Right forelimb (tissue), 1 donor: Measurements from ENCODE around the gene CDK2AP2.
A peak's percentile ranks its signal among the peaks of the same experiment; 100 is the strongest.
"Not testable (repeated sequence)": the region's sequence is repeated elsewhere in the genome, so short reads cannot be mapped to it uniquely, and the experiment has no call there.

Experiments used
- DNase-seq: peaks from one replicate; pipeline ENCODE4 v3.0.0-alpha.2; 2018

Gene CDK2AP2, protein sequence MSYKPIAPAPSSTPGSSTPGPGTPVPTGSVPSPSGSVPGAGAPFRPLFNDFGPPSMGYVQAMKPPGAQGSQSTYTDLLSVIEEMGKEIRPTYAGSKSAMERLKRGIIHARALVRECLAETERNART

DNA sequence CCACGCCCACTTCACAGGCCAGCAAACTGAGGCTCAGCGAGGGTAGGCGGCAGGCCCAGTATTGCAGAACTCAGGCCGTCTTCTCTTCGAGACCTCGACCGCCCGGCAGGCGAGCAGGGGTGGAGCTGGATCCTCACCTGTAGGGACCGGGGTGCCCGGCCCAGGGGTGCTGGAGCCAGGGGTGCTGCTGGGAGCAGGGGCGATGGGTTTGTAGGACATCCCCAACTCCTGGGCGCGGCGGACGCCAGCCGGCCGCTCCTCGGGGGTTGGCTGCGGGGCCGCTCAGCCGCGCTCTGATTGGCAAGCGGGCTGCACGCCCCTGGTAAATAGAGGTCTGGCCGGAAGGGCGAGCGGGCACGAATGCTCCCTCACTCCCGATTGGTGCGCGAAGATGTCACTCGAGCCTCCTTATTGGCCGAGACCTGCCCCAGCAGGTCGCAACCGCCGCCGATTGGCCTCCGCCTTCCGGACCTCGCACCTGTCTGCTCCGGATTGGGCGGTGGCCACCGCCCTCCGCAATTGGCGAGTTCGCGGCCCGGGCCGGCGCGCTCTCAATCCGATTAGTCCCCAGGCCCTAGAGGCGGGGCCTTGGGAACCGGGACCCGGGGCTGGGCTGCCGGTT, at the start of gene CDK2AP2:
TSS of gene CDK2AP2 (minus strand) at position 299 of the 622 bp plus-strand sequence. CDS start at position 219, 80 bp downstream.
- peak; percentile 95 for DNase-seq

DNA sequence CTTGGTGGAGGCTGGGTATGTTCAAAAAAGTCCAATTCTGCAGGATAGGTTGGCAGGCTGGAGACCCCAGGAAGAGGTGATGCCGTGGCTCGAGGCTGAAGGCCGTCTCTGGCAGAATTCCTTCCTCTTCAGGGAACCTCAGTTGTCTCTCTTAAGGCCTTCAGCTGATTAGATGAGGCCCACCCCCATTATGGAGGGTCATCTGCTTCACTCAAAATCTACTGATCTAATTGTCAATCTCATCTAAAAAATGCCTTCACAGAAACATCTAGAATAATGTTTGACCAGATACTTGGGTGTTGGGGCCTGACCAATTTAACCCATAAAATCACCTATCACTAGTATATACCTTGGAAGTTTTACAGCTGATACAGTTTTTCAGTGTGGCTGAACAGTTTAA, 48.3 kb upstream of the CDK2AP2 start:
- no peak for DNase-seq

DNA sequence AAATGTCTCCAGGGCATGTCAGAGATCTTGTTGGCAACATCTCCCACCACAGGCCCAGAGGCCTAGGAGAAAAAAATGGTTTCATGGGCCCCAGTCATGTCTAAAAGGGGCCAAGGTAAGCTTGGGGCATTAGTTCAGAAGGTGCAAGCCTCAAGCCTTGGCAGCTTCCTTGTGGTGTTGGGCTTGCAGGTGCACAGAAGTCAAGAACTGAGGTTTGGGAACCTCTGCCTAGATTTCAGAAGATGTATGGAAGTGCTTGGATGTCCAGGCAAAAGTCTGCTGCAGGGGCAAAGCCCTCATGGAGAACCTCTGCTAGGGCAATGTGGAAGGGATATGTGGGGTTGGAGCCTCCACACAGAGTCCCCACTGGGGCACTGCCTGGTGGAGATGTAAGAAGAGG, 43.7 kb upstream of the CDK2AP2 start:
- DNase-seq: not testable (repeated sequence)

DNA sequence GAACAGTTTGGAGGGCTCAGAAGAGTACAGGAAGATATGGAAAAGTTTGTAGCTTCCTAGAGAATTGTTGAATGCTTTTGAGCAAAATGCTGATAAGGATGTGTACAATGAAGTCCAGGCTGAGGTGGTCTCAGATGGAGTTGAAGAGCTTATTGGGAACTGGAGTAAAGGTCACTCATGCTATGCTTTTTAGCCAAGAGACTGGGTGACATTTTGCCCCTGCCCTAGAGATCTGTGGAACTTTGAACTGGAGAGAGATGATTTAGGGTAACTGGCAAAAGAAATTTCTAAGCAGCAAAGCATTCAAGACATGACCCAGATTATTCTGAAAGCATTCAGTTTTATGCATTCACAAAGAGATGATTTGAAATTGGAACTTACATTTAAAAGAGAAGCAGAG, 43.2 kb upstream of the CDK2AP2 start:
- DNase-seq: no peak

DNA sequence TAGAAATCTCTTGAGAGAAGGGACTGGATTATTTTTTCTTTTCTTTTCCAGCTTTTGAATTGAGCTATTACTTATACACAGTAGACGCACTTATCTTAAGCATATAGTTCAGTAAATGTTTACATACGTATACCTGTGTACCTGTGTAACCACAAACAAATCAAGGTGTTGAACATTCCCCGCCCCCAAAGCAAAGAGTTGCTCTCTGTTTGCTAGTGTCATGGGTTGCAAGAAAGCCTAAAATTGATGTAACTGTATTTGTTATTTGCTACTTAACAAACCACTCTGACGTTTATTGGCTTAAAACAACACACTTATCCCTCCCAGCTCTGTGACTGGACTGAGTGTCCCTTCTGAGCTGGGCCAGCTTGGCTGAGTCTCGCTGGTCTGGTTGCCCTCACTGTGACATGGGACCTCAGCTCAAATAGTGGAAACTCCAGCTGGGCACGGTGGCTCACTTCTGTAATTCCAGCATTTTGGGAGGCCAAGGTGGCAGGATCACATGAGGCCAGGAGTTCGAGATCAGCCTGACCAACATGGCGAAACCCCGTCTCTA, 40.7 kb upstream of the CDK2AP2 start:
- no peak for DNase-seq

DNA sequence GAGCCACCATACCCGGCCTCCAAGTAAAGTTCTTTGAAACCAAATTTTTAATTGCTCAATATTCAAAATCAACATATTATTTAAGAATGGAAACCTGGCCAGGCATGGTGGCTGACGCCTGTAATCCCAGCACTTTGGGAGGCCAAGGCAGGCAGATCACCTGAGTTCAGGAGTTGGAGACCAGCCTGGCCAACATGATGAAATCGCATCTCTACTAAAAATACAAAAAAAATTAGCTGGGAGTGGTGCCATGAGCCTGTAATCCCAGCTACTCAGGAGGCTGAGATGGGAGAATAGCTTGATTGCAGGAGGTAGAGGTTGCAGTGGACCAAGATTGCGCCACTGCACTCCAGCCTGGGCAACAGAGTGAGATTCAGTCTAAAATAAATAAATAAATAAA, 40.1 kb upstream of the CDK2AP2 start:
- DNase-seq: not testable (repeated sequence)

DNA sequence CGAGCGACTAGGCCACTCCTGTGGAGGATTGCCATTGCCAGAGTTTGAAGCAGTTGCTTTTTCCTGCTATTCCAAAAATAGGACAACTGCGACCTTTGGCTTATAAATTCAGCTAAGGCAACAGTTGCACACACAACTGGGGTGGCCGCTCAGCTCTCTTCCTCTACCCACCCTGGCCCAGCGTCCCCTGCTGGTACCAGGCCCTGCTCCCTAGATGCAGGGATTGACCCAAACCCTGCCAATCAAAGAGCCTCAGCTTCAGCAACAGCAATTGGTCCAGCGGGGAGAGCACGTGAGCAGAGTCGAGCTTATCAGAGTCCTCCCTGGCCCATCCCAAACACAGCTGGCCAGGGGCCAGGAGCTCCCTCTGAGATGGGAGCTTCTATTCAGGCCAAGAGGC, 37.3 kb upstream of the CDK2AP2 start:
- no peak for DNase-seq

DNA sequence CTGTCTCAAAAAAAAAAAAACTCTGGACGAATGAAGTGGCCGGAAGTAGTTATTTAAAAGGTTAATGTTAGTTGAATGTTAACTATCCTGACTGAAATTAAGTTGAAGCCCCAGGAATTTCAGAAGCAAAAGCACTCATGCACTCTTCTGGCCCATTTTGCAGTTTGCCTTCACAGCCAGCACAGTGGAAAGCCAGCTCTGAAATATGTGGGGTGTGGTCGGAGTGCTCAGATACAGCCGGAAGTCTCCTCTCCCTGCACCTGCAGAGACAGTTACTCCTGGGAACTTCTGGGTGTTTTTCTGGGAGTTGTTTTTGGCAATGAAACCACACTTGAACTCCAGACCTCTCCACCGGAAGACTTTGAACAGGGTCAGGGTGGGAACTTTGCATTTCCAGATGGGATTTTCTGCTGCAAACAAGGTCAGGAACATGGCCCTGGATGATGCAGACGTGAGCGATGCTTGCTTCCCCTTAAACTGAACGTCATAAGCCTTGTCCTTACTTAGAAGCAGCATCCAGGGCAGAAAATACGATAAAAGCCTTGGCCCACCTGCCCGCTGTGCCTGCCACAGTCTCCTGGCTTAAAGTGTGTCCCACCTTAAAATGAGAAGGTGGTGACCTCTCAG, 36.8 kb upstream of the CDK2AP2 start:
- DNase-seq: no peak

DNA sequence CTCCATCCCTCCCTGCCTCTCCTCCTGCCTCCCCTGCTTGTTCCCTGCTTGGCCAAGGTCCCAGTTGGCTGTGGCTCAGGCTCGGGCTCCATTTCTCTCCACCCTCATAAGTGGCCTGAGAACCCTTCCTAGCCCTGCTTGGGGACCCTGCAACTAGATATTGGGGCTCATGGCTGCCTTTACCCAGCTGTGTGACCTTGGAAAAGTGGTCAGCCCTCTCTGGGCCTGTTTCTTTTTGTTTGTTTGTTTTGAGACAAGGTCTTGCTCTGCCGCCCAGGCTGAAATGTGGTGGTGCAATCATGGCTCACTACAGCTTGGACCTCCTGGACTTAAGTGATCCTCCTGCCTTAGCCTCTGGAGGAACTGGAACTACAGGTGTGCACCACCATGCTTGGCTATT, 35.6 kb upstream of the CDK2AP2 start:
- no peak for DNase-seq

DNA sequence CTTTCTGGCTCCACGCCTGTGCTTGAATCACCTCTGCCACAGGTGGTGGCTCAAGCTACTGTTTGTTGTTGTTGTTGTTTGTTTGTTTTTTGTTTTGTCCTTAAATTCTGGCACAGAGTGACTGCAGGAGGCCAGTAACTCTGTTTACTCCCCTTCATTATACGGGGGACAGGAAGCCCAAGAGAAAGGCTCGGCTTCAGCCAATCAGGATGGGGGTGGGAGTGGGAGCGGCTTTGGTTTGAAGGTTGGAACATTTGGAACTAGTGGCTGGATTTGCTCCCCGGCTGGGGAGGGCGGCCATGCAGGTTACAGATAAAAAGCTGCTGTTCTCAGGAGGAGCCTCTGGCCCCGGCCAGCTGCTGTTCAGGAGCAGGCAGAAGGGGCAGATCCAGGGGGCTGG, 35.0 kb upstream of the CDK2AP2 start:
- DNase-seq: no peak

DNA sequence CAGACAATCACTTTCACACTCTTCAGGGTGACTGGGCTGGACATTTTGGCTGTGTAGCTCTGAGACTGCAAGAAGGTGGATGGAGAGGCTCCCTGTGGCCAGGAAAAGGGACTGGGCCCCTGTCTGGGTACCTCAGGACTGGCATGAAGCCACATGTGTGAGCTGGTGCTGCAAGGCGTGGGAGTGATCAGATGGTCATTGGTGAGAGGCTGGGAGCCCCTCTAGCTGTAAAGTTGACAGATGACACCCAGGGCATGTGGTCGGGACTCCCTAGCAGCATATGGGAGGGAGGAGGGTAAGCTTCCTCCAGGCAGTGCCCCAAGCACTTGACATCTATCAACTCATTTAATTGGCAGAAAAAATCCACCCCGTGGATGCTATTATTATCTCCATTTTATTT, 34.2 kb upstream of the CDK2AP2 start:
- DNase-seq: no peak

DNA sequence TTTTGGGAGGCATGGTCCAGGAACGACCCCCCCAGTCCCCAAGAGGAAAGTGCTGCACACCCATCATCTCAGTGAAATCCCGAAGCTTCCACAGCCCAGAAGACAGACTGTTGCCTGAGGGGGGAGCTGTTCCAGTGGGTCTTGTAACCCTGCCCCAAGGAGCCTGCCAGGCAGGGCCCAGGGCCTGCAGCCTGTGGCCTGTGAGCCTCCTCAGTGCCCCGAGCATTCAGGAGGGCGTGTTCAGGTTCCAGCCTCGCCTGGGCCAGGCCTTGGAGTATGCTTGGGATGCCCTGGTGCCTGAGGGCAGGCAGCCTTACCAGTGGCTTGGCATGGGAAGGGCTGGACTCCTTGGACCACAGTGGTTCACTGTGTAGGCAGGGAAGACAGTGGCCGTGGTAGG, 33.2 kb upstream of the CDK2AP2 start:
- DNase-seq: no peak

DNA sequence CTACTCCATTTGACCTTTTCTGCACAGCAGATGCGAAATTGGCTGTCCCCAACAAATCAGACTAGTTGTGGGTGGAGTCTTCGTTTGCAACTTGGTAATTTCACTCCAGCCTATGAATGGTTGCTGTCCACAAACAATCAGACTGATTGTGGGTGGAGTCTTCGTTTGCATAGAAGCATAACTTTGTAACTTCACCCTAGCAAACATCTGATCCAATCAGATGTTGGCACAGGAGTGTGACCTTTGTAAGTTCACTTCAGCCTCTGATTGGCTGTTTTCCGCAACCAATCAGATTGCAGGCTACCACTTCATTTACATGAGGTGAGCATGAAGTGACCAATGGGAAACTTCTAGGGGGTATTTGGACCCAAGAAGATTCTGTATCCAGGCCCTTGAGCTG, 31.6 kb upstream of the CDK2AP2 start:
- DNase-seq: no peak

DNA sequence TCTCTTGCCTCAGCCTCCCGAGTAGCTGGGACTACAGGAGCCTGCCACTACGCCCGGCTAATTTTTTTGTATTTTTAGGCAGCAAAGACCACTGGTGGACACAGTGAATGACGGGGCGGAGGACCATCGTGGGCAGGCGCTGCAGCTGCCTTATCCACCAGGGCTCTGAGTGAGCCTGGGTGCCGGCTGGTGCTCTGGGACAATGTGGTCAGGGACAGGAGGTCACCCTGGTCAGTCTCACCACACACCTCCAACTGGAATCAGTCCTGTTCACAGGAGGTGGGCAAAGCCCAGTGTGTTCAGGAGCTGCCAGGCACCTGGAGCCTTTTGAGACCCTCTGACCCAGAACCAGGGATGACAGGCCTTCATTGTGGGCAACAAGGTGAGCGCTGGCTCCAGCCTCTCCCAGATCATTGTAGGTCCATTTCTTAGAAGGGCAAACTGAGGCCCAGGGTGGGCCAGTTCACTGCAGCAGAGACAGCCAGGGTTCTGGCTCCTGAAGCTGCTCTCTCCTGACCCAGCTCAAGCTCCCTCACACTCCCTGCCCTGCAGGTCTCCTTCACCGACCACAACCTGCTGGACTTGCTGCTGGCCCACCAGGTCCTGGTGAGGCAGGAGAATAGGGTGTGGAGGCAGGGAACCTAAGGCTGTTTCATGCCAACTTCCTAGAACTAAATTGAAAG, 31.0 kb upstream of the CDK2AP2 start:
- no peak for DNase-seq

DNA sequence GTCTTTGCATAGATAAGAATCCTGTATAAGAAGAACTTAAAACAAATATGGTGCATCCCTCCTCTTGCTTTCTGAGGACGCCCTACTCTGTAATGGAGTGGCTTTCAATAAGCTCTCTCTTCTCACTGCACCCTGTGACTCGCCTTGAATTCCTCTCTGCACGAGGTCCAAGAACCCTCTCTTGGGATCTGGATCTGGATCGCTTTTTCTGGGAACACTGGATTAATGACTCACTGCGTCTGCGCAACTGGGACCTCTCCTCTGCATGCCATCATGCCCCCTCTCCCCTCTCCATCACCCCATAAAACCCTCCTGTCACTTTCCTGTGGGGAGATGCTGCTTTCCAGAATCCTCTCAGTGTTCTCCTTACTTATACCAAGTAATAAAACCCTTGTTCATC, 30.3 kb upstream of the CDK2AP2 start:
- DNase-seq: no peak

DNA sequence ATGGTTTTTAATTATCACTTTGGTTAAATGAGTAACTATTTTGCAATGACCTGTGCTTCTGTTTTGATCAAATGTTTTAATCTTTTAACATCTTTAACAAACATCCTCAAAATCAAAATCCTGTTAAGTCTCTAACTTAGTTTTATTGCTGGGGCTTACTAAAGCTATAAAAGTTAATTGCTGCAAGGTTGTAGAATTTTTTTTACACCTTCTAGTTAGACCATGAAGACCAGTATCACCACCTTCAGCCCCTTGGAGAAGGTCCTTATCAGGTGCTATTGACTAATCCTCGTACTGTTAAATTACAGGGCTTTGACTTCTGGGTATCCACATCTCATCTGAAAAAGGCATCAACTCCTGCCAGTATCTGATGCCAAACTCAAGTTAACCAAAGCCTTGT, 27.6 kb upstream of the CDK2AP2 start:
- no peak for DNase-seq

DNA sequence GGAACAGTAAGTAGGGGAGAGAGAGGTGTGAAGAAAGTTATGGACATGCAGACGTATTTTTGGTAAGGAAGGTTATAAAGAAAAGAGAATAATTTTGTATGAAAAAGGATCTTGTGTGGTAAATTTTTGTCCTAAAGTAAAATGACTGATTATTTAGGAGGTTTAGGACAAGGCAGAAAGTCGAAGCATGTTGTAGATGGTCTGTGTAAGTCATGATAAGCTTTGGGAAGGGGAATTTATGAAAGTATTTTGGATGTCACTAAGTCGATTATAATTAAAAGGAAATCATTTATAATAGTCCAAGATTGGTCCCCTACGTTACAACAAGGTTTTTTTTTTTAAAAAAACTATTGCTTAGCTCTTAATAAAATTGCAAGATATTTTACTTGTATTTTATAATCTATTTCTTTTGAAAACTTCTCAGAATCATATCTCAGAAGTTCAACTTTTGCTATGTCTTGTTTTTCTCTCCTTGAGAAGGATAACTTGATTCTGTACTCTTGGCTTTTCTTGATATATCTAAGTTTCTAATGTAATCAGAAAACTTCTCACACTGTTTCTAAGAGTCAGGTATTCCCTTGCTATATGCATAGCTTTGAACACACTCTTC, 26.2 kb upstream of the CDK2AP2 start:
- DNase-seq: no peak

DNA sequence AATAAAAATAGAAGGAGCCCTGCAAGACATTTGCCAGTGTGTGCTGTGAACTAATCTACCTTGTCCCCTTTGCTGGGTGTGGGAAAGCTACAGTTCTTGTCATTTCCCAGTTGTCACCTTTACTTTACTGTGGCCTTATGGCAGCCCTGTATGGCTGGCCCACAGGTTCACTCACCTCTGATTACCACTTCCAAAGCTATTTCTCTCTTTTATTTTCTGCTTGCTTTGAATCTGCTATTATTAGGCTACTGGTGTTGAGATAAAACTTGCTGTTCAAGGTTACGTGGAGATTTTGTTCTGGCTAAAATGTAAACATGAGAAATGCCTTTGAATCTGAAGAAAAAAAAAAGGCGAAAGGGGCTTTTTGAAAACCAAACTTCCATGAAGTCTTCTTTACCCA, 24.9 kb upstream of the CDK2AP2 start:
- no peak for DNase-seq

DNA sequence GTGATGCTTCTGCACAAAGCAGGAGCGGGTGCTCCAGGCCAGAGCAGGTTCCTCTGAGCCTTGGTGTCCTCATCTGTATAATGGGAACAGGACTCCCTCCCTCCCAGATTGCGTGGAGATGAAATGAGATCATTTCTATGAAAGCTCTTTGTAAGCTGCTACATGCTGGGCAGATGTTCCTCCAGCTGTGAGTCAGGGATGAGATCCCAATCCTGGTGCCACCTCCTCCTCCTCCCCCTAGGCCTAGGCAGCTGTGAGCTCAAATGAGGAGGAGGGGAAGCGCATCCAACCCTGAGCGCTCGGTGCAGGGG, 22.3 kb upstream of the CDK2AP2 start:
- DNase-seq: no peak

DNA sequence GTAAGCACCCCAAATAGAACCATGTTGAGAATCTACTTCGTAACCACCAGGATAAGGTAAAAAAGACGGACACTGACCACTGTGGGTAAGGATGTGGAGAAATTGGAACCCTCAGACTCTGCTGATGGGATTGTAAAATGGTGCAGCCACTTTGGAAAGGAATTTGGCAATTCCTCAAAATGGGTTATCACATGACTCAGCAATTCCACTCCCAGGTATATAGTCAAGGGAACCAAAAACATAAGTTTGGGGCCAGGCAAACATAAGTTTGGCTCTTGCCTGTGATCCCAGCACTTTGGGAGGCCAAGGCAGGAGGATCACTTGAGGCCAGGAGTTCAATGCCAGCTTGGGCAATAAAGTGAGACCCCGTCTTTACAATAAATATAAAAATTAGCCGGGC, 20.4 kb upstream of the CDK2AP2 start:
- no peak for DNase-seq

DNA sequence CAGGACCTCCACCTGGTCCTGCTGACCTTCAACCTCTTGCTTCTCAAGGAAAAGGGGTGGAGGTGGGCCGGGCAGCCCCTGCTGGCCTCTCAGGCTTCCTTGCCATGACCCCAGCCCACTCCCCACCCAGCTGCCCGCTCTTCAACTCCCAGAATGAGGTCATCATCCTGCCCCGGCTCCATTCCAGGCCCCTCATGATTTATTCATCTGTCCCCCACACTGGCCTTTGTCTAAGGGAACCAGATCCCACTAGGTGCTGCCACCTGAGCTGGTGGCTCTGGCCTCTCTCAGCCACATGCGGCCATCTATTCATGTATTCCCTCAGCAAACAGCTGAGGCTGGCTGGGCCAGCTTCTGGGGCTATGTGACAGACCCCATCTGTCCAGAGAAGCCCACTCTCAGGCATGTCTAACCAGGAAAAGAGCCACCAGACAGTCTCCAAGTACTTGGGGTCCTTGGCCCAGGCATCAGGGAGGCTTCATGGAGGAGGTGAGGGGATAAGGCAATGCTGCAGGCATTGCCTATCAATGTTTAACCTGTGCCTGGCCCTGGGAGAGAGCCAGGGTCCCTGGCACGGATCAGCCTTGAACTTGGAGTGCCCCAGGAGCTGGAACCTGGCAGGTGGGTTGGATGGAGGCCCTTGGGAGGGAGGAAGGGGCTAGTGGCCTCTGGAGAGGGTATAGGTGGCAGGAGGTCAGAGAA, 17.5 kb upstream of the CDK2AP2 start:
- no peak for DNase-seq

DNA sequence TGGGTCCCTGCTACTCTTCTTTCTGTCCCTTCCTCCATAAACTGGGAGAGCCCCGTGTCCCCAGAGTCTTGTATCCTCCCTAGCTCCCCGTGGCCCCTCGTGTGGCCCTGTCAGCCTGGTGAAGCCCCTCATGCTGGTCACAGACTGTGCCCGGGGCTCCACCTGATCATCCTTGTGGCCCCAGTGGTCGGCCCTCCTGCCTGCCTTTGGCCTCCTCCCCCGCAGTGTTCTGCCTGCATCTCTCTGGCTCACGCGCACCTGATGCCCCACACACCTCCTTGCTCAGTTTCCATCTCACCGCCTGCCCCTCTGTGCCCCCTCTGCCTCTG, 16.5 kb upstream of the CDK2AP2 start:
- no peak for DNase-seq
